OCI-LY3 (cell line): ENCODE results near the gene HSPB8.

ENCODE experiments used
- H2AFZ ChIP-seq: fragments of 200-600, 300-600 bp; shearing (Covaris generic); 2 replicates; pipeline ENCODE4 v1.6.0; 2014; ENCODE audit warnings: antibody characterized with exemption, low read depth, low read length
- H3K27ac ChIP-seq: fragments of 200-600, 300-600 bp; sonication (generic); 2 replicates; pipeline ENCODE4 v1.5.1; 2014; ENCODE audit warnings: mild to moderate bottlenecking, low read length, moderate library complexity, mixed read lengths
- H3K27me3 ChIP-seq: fragments of 200-600, 300-600 bp; sonication (generic); 2 replicates; pipeline ENCODE4 v1.6.1; 2014; ENCODE audit warnings: low read depth, low read length, mixed read lengths
- H3K36me3 ChIP-seq: fragments of 200-600, 300-600 bp; sonication (generic); replicated peaks from 2 replicates; pipeline ENCODE3; 2014; ENCODE audit warnings: low read depth, low read length, mixed read lengths
- H3K4me1 ChIP-seq: fragments of 300-600, 200-600 bp; sonication (generic); 2 replicates; pipeline ENCODE4 v1.6.1; 2014; ENCODE audit warnings: low read length, mixed read lengths
- H3K4me2 ChIP-seq: fragments of 200-600, 300-600 bp; sonication (generic); 2 replicates; pipeline ENCODE4 v1.6.1; 2014; ENCODE audit warnings: low read length, mixed read lengths
- H3K4me3 ChIP-seq: fragments of 300-600, 200-600 bp; sonication (generic); 2 replicates; pipeline ENCODE4 v1.5.1; 2014; ENCODE audit warnings: antibody characterized with exemption, mild to moderate bottlenecking, low read length, moderate library complexity
- H3K79me2 ChIP-seq: fragments of 300-600, 200-600 bp; shearing (Covaris generic); 2 replicates; pipeline ENCODE4 v1.6.1; 2014; ENCODE audit warnings: mild to moderate bottlenecking, low read length, mixed read lengths
- H3K9ac ChIP-seq: fragments of 300-600, 200-600 bp; shearing (Covaris generic); 2 replicates; pipeline ENCODE4 v1.6.0; 2014; ENCODE audit warnings: mild to moderate bottlenecking, low read length, moderate library complexity
- H3K9me3 ChIP-seq: fragments of 200-600, 300-600 bp; shearing (Covaris generic); 2 replicates; pipeline ENCODE4 v1.6.1; 2014; ENCODE audit warnings: low read length, mixed read lengths; ENCODE audit not compliant: insufficient read depth
- H4K20me1 ChIP-seq: fragments of 200-600, 300-600 bp; sonication (generic); 2 replicates; pipeline ENCODE4 v1.6.1; 2016; ENCODE audit warnings: low read length, mixed read lengths; ENCODE audit not compliant: insufficient read depth
- CTCF ChIP-seq: fragments of 200-600, 300-600 bp; sonication (generic); IDR thresholded peaks from 2 replicates; pipeline ENCODE4 v1.5.1; 2014; ENCODE audit warnings: antibody characterized with exemption, low read length, low read depth
- EZH2phosphoT487 ChIP-seq: fragments of 200-600 bp; shearing (Covaris generic); IDR thresholded peaks from 2 replicates; pipeline ENCODE4 v1.6.1; 2018; ENCODE audit warnings: antibody characterized with exemption, mixed run types, low read depth

Gene HSPB8

GRCh38 chr12:119201789-119202543, 23.2 kb downstream of the HSPB8 start:
- Histone ChIP-seq H4K20me1 (no peaks in the 10 kb centered on the region), H3K4me2 (no peak overlapping the region), H3K4me3 (no peak overlapping the region), H3K36me3 (no peaks in the 10 kb centered on the region), H3K9ac (no peak overlapping the region), H3K27me3 (no peaks in the 10 kb centered on the region), H3K79me2 (no peaks in the 10 kb centered on the region), H2AFZ (no peak overlapping the region), H3K27ac (no peak overlapping the region), H3K9me3 (no peaks in the 10 kb centered on the region), H3K4me1 (no peaks in the 10 kb centered on the region)
- no peak for TF ChIP-seq CTCF

- no peaks in the 10 kb centered on the region for H3K27me3 ChIP-seq
- no peak overlapping the region for H3K27ac ChIP-seq
- TF ChIP-seq CTCF: no peak
- no peak for TF ChIP-seq EZH2phosphoT487
- no peak overlapping the region for H3K4me2 ChIP-seq
- no peaks in the 10 kb centered on the region for H4K20me1 ChIP-seq
- H2AFZ ChIP-seq: no peak overlapping the region
- H3K4me1 ChIP-seq: no peaks in the 10 kb centered on the region
- H3K9ac ChIP-seq: no peak overlapping the region
- H3K9me3 ChIP-seq: no peaks in the 10 kb centered on the region
- H3K79me2 ChIP-seq: no peaks in the 10 kb centered on the region
- H3K4me3 ChIP-seq: no peak overlapping the region
- H3K36me3 ChIP-seq: no peaks in the 10 kb centered on the region
Observed at GRCh38 chr12:119202544-119202943, 23.8 kb downstream of the HSPB8 start.

GRCh38 chr12:119204131-119204530, 25.4 kb downstream of the HSPB8 start:
- Histone ChIP-seq H3K9me3 (no peaks in the 10 kb centered on the region), H3K4me2 (no peak overlapping the region), H3K27ac (no peak overlapping the region), H3K27me3 (no peaks in the 10 kb centered on the region), H2AFZ (no peak overlapping the region), H3K79me2 (no peaks in the 10 kb centered on the region), H4K20me1 (no peaks in the 10 kb centered on the region), H3K36me3 (no peaks in the 10 kb centered on the region), H3K4me1 (no peaks in the 10 kb centered on the region), H3K9ac (no peak overlapping the region), H3K4me3 (no peak overlapping the region)
- no peak for TF ChIP-seq EZH2phosphoT487
- TF ChIP-seq CTCF: no peak

GRCh38 chr12:119204671-119205285, 26.0 kb downstream of the HSPB8 start:
- H3K9me3 ChIP-seq: no peaks in the 10 kb centered on the region
- H4K20me1 ChIP-seq: no peaks in the 10 kb centered on the region
- H3K4me1 ChIP-seq: no peaks in the 10 kb centered on the region
- no peaks in the 10 kb centered on the region for H3K27me3 ChIP-seq
- H3K9ac ChIP-seq: no peak overlapping the region
- H3K79me2 ChIP-seq: no peaks in the 10 kb centered on the region
- no peak overlapping the region for H3K4me3 ChIP-seq
- no peak overlapping the region for H2AFZ ChIP-seq
- H3K27ac ChIP-seq: no peak overlapping the region
- TF ChIP-seq CTCF (no peak), EZH2phosphoT487 (no peak)
- H3K4me2 ChIP-seq: no peak overlapping the region
- H3K36me3 ChIP-seq: no peaks in the 10 kb centered on the region
